VCaP (cell line): ENCODE measurements around the gene VCP.
"Not testable (repeated sequence)": the region's sequence is repeated elsewhere in the genome, so short reads cannot be mapped to it uniquely, and the experiment has no call there.

Source experiments
- H3K27ac ChIP-seq: fragments of 450-650 bp; 2 replicates; pipeline ENCODE4 v1.5.1; 2017
- CTCF ChIP-seq: fragments of 450-650 bp; conservative IDR thresholded peaks from 2 replicates; pipeline ENCODE4 v1.5.1; 2017; ENCODE audit warnings: mild to moderate bottlenecking, moderate library complexity

VCP gene

GRCh38 chr9:35027374-35027773 lies 45.1 kb downstream of the VCP start:
- TF ChIP-seq CTCF = no peak
- no peak overlapping the region for H3K27ac ChIP-seq

- no peak for TF ChIP-seq CTCF
Observed at GRCh38 chr9:35026671-35027070, 45.8 kb downstream of the VCP start.

GRCh38 chr9:35023443-35023842 lies 49.0 kb downstream of the VCP start:
- not testable (repeated sequence) for H3K27ac ChIP-seq

More at GRCh38 chr9:35026671-35027070, 45.8 kb downstream of the VCP start:
- H3K27ac ChIP-seq = no peak overlapping the region

- TF ChIP-seq CTCF = no peak
- H3K27ac ChIP-seq = no peak overlapping the region
Observed at GRCh38 chr9:35014517-35014916, 57.9 kb downstream of the VCP start.

GRCh38 chr9:35010351-35010958 lies 62.0 kb downstream of the VCP start:
- TF ChIP-seq CTCF = no peak
- no peak overlapping the region for H3K27ac ChIP-seq
